Mesenchymal stem cell (in vitro differentiated cells and primary cell): ENCODE measurements around the gene HOMER1.

ENCODE experiments used
- DNase-seq: peaks from one replicate; pipeline ENCODE4 v3.0.0-alpha.2; 2013
- H2AFZ ChIP-seq: one replicate; pipeline ENCODE4 v1.6.1; 2013; ENCODE audit warnings: low read depth, mild to moderate bottlenecking, control low read depth, inconsistent platforms, low read length, moderate library complexity
- H2AK5ac ChIP-seq: 2 replicates; pipeline ENCODE4 v1.6.1; 2013; ENCODE audit warnings: low read length, moderate library complexity, mild to moderate bottlenecking, inconsistent platforms; ENCODE audit not compliant: severe bottlenecking
- H2BK120ac ChIP-seq: one replicate; pipeline ENCODE4 v1.6.1; 2013; ENCODE audit warnings: low read depth, mild to moderate bottlenecking, inconsistent platforms, low read length, moderate library complexity
- H2BK12ac ChIP-seq, 2 experiments: one replicate each; pipeline ENCODE4 v1.6.1; 2013; ENCODE audit warnings: inconsistent platforms in 2 of 2, low read length in 2 of 2, mild to moderate bottlenecking in 2 of 2, moderate library complexity in 2 of 2, control low read depth in 1 of 2
- H2BK15ac ChIP-seq: one replicate; pipeline ENCODE4 v1.6.1; 2013; ENCODE audit warnings: mild to moderate bottlenecking, low read depth, inconsistent platforms; ENCODE audit not compliant: poor library complexity, severe bottlenecking
- H2BK5ac ChIP-seq: 2 replicates; pipeline ENCODE4 v1.6.1; 2013; ENCODE audit warnings: low read depth, mild to moderate bottlenecking, low read length, control low read depth, inconsistent platforms; ENCODE audit not compliant: poor library complexity, severe bottlenecking
- H3K14ac ChIP-seq, 2 experiments: one replicate each; pipeline ENCODE4 v1.6.1; 2013; ENCODE audit warnings: inconsistent platforms in 2 of 2, low read length in 2 of 2, control low read depth in 1 of 2, mild to moderate bottlenecking in 1 of 2, moderate library complexity in 1 of 2
- H3K18ac ChIP-seq, 2 experiments: one replicate each; pipeline ENCODE4 v1.6.1; 2013; ENCODE audit warnings: inconsistent platforms in 2 of 2, low read length in 2 of 2, control low read depth in 1 of 2, low read depth in 1 of 2, mild to moderate bottlenecking in 1 of 2
- H3K23ac ChIP-seq, 2 experiments: one replicate each; pipeline ENCODE4 v1.6.1; 2013; ENCODE audit warnings: inconsistent platforms in 2 of 2, low read length in 2 of 2, mild to moderate bottlenecking in 2 of 2, moderate library complexity in 2 of 2, control low read depth in 1 of 2
- H3K27ac ChIP-seq: 2 replicates; pipeline ENCODE4 v1.5.1; 2013; ENCODE audit warnings: mild to moderate bottlenecking, moderate library complexity, low read length, control low read depth, inconsistent platforms; ENCODE audit not compliant: poor library complexity, severe bottlenecking
- H3K27me3 ChIP-seq, 2 experiments: 2 replicates each; pipeline versions ENCODE4 v1.6.1 to v1.7.0; 2013; ENCODE audit warnings: low read length in 2 of 2, mild to moderate bottlenecking in 2 of 2, moderate library complexity in 2 of 2, control low read depth in 1 of 2, inconsistent platforms in 1 of 2; ENCODE audit not compliant: control insufficient read depth in 1 of 2, insufficient read depth in 1 of 2
- H3K36me3 ChIP-seq, 2 experiments: 2 replicates each; pipeline versions ENCODE4 v1.6.1 to v1.7.0; 2013; ENCODE audit warnings: low read length in 2 of 2, control low read depth in 1 of 2, inconsistent platforms in 1 of 2, low read depth in 1 of 2, mild to moderate bottlenecking in 1 of 2; ENCODE audit not compliant: insufficient read depth in 2 of 2, control insufficient read depth in 1 of 2
- H3K4ac ChIP-seq, 2 experiments: one replicate each; pipeline ENCODE4 v1.6.1; 2013; ENCODE audit warnings: inconsistent platforms in 2 of 2, low read length in 2 of 2, mild to moderate bottlenecking in 2 of 2, moderate library complexity in 2 of 2, control low read depth in 1 of 2, low read depth in 1 of 2
- H3K4me1 ChIP-seq: 2 replicates; pipeline ENCODE4 v1.6.1; 2013; ENCODE audit warnings: low read depth, low read length, control low read depth; ENCODE audit not compliant: control insufficient read depth, insufficient read depth
- H3K4me2 ChIP-seq: 2 replicates; pipeline ENCODE4 v1.6.1; 2013; ENCODE audit warnings: low read length, mild to moderate bottlenecking, inconsistent platforms; ENCODE audit not compliant: poor library complexity, severe bottlenecking
- H3K4me3 ChIP-seq, 2 experiments: 2 replicates each; pipeline versions ENCODE4 v1.5.1 to v1.7.0; 2013; ENCODE audit warnings: low read length in 2 of 2, mild to moderate bottlenecking in 2 of 2, control low read depth in 1 of 2, low read depth in 1 of 2; ENCODE audit not compliant: insufficient read depth in 1 of 2
- H3K79me1 ChIP-seq: replicated peaks from 2 replicates; pipeline ENCODE4 v1.6.1; 2013; ENCODE audit warnings: mild to moderate bottlenecking, control low read depth, low read length, inconsistent platforms; ENCODE audit not compliant: poor library complexity, severe bottlenecking
- H3K9ac ChIP-seq: 2 replicates; pipeline ENCODE4 v1.7.0; 2013; ENCODE audit warnings: mild to moderate bottlenecking, low read length, moderate library complexity
- H3K9me3 ChIP-seq: 2 replicates; pipeline ENCODE4 v1.7.0; 2013; ENCODE audit warnings: mild to moderate bottlenecking, low read length; ENCODE audit not compliant: control insufficient read depth
- H4K8ac ChIP-seq: one replicate; pipeline ENCODE4 v1.6.1; 2013; ENCODE audit warnings: inconsistent platforms, mild to moderate bottlenecking, low read length, moderate library complexity
- H4K91ac ChIP-seq: one replicate; pipeline ENCODE4 v1.6.1; 2013; ENCODE audit warnings: mild to moderate bottlenecking, low read length, inconsistent platforms
- WGBS: methylation state at CpG from one replicate; pipeline ENCODE4 v1.1.7; 2013; ENCODE audit warnings: mixed read lengths; 5-methylcytosine and 5-hydroxymethylcytosine counted together

HOMER1 gene

GRCh38 chr5:79423296-79423695 is 90.6 kb downstream of the HOMER1 start:
- Histone ChIP-seq H3K9ac (no peak overlapping the region), H3K79me1 (no peaks in the 10 kb centered on the region), H3K4me2 (no peak overlapping the region), H3K23ac (no peak overlapping the region), H4K91ac (no peak overlapping the region), H2BK15ac (no peak overlapping the region), H2BK120ac (no peak overlapping the region), H3K27me3 (no peaks in the 10 kb centered on the region), H2BK5ac (no peak overlapping the region), H4K8ac (no peak overlapping the region), H3K36me3 (no peaks in the 10 kb centered on the region), H3K9me3 (no peaks in the 10 kb centered on the region), H3K4me1 (no peaks in the 10 kb centered on the region), H3K4ac (no peak overlapping the region), H3K27ac (no peak overlapping the region), H2AK5ac (no peak overlapping the region), H2BK12ac (no peak overlapping the region), H3K4me3 (no peak overlapping the region), H2AFZ (no peak overlapping the region), H3K14ac (no peak overlapping the region), H3K18ac (no peak overlapping the region)
- DNase-seq, result no peak
- 100% methylated on average over 1 of the region's 3 CpGs for WGBS

GRCh38 chr5:79420248-79420647 is 93.7 kb downstream of the HOMER1 start:
- no peak overlapping the region for H3K18ac ChIP-seq
- H2BK15ac ChIP-seq, result no peak overlapping the region
- H3K9me3 ChIP-seq, result no peaks in the 10 kb centered on the region
- no peak overlapping the region for H3K23ac ChIP-seq
- no peak overlapping the region for H3K27ac ChIP-seq
- no peak overlapping the region for H4K8ac ChIP-seq
- H3K9ac ChIP-seq, result no peak overlapping the region
- H3K79me1 ChIP-seq, result no peaks in the 10 kb centered on the region
- 96% methylated on average over 2 of the region's 3 CpGs for WGBS
- no peak overlapping the region for H3K14ac ChIP-seq
- no peaks in the 10 kb centered on the region for H3K36me3 ChIP-seq
- no peak overlapping the region for H4K91ac ChIP-seq
- no peak overlapping the region for H2BK120ac ChIP-seq
- H2AK5ac ChIP-seq, result no peak overlapping the region
- no peaks in the 10 kb centered on the region for H3K27me3 ChIP-seq
- no peak overlapping the region for H3K4me2 ChIP-seq
- no peak overlapping the region for H3K4ac ChIP-seq
- no peak overlapping the region for H2BK12ac ChIP-seq
- H3K4me3 ChIP-seq, result no peak overlapping the region
- no peak overlapping the region for H2AFZ ChIP-seq
- H3K4me1 ChIP-seq, result peaks cover 1% of the 10 kb centered on the region
- no peak overlapping the region for H2BK5ac ChIP-seq
- DNase-seq, result no peak

- peaks cover 1% of the 10 kb centered on the region for H3K4me1 ChIP-seq
- no peak overlapping the region for H2AK5ac ChIP-seq
- no peak overlapping the region for H3K4me2 ChIP-seq
- H3K27me3 ChIP-seq, result no peaks in the 10 kb centered on the region
- no peak for DNase-seq
- H3K18ac ChIP-seq, result no peak overlapping the region
- no peak overlapping the region for H2BK15ac ChIP-seq
- no peak overlapping the region for H3K4ac ChIP-seq
- no peak overlapping the region for H2BK120ac ChIP-seq
- H2BK5ac ChIP-seq, result no peak overlapping the region
- H4K91ac ChIP-seq, result no peak overlapping the region
- no peak overlapping the region for H3K14ac ChIP-seq
- H3K27ac ChIP-seq, result no peak overlapping the region
- H3K23ac ChIP-seq, result no peak overlapping the region
- no peaks in the 10 kb centered on the region for H3K79me1 ChIP-seq
- H4K8ac ChIP-seq, result no peak overlapping the region
- H3K9me3 ChIP-seq, result no peaks in the 10 kb centered on the region
- no peak overlapping the region for H3K4me3 ChIP-seq
- no peak overlapping the region for H2BK12ac ChIP-seq
- H3K36me3 ChIP-seq, result no peaks in the 10 kb centered on the region
- no peak overlapping the region for H3K9ac ChIP-seq
- H2AFZ ChIP-seq, result no peak overlapping the region
- 98% methylated on average over 5 of the region's 5 CpGs for WGBS
Observed at GRCh38 chr5:79418276-79418675, 95.7 kb downstream of the HOMER1 start.

GRCh38 chr5:79417495-79417894 is 96.4 kb downstream of the HOMER1 start:
- no peak overlapping the region for H3K4me2 ChIP-seq
- no peak overlapping the region for H2BK120ac ChIP-seq

More at GRCh38 chr5:79417495-79417894, 96.4 kb downstream of the HOMER1 start:
- Histone ChIP-seq H3K79me1 (no peaks in the 10 kb centered on the region), H2AK5ac (no peak overlapping the region), H4K91ac (no peak overlapping the region), H2BK15ac (no peak overlapping the region), H3K23ac (no peak overlapping the region), H2BK5ac (no peak overlapping the region), H3K4ac (no peak overlapping the region), H3K18ac (no peak overlapping the region), H2BK12ac (no peak overlapping the region), H3K27ac (no peak overlapping the region), H3K14ac (no peak overlapping the region), H3K36me3 (no peaks in the 10 kb centered on the region), H3K4me3 (no peak overlapping the region), H2AFZ (no peak overlapping the region), H3K27me3 (no peaks in the 10 kb centered on the region), H3K4me1 (peaks cover 1% of the 10 kb centered on the region), H3K9me3 (no peaks in the 10 kb centered on the region), H4K8ac (no peak overlapping the region), H3K9ac (no peak overlapping the region)
- DNase-seq, result no peak
- no CpG with 5 or more reads among the region's 1 CpG for WGBS
